T-cell (primary cell): ENCODE measurements around the gene SCARB1. TPM values are rescaled to one million over a fixed set of nuclear protein-coding genes. Genes with fewer than 3 reads are reported as not detected.

Experiments
- ATAC-seq, 4 experiments: fragments of 200-7000 bp in 3 of 4; fragments of 150-1000 bp in 1 of 4; cut with Tn5 transposase; replicated peaks in 1 of 4; 1 replicate in 3 of 4; 2 replicates in 1 of 4; pipeline ENCODE4 v1.10.0; 2021; ENCODE audit warnings: moderate library complexity in 3 of 4, mild to moderate bottlenecking in 2 of 4, moderate number of reproducible peaks in 1 of 4
- CTCF ChIA-PET, 2 donors: fragments of 300-600 bp; sonication (Branson Sonifier 250); formaldehyde crosslinking; loops; one replicate each; lab custom pipeline; 2022; ENCODE audit warnings: antibody characterized with exemption in 2 of 2; lab: Charles Lee
- POLR2A ChIA-PET, 2 donors: fragments of 300-600 bp; sonication (Branson Sonifier 250); formaldehyde crosslinking; loops; one replicate each; lab custom pipeline; 2022; ENCODE audit warnings: antibody characterized with exemption in 2 of 2; lab: Charles Lee
- DNase-seq, 35 experiments: peaks; one replicate each; pipeline versions ENCODE4 v3.0.0 to v3.0.0-alpha.2; 2013 to 2023
- H3K27ac ChIP-seq: one replicate; pipeline ENCODE4 v1.5.1; 2013; ENCODE audit warnings: low read length
- H3K27me3 ChIP-seq, 2 experiments: replicated peaks in 1 of 2; 1 replicate in 1 of 2; 2 replicates in 1 of 2; pipeline versions ENCODE4 v1.6.1 to v1.7.0; 2013; ENCODE audit warnings: low read length in 1 of 2, mixed read lengths in 1 of 2; ENCODE audit not compliant: control insufficient read depth in 2 of 2, insufficient read depth in 2 of 2; ENCODE audit errors: extremely low read depth in 1 of 2
- H3K36me3 ChIP-seq, 2 donors: 1 replicate in 1 of 2; 2 replicates in 1 of 2; pipeline versions ENCODE4 v1.6.1 to v1.7.0; 2013; ENCODE audit warnings: low read length in 1 of 2; ENCODE audit not compliant: control insufficient read depth in 2 of 2, insufficient read depth in 1 of 2; ENCODE audit errors: extremely low read depth in 1 of 2
- H3K4me1 ChIP-seq, 2 experiments: 1 replicate in 1 of 2; 2 replicates in 1 of 2; pipeline versions ENCODE4 v1.6.1 to v1.7.0; 2013; ENCODE audit warnings: low read length in 2 of 2, mixed read lengths in 1 of 2; ENCODE audit not compliant: insufficient read depth in 2 of 2, control insufficient read depth in 1 of 2; ENCODE audit errors: extremely low read depth in 1 of 2
- H3K4me3 ChIP-seq, 2 donors: 1 replicate in 1 of 2; 2 replicates in 1 of 2; pipeline versions ENCODE4 v1.5.1 to v1.7.0; 2013; ENCODE audit warnings: mild to moderate bottlenecking in 2 of 2, low read length in 1 of 2, moderate library complexity in 1 of 2; ENCODE audit not compliant: control insufficient read depth in 1 of 2; ENCODE audit errors: extremely low read depth in 1 of 2
- H3K9me3 ChIP-seq: 2 replicates; pipeline ENCODE4 v1.7.0; 2013
- H3K27ac Mint-ChIP-seq, 2 donors: one replicate each; pipeline ENCODE4 v1.8.0; 2020 to 2021; ENCODE audit warnings: mild to moderate bottlenecking in 2 of 2, mixed read lengths in 2 of 2
- H3K27me3 Mint-ChIP-seq, 2 donors: one replicate each; pipeline ENCODE4 v1.8.0; 2021 to 2022; ENCODE audit warnings: mixed read lengths in 2 of 2
- H3K36me3 Mint-ChIP-seq: one replicate; pipeline ENCODE4 v1.8.0; 2021; ENCODE audit warnings: mixed read lengths
- H3K4me1 Mint-ChIP-seq, 3 donors: one replicate each; pipeline ENCODE4 v1.8.0; 2020 to 2022; ENCODE audit warnings: mixed read lengths in 3 of 3, mild to moderate bottlenecking in 1 of 3
- H3K4me3 Mint-ChIP-seq, 3 donors: one replicate each; pipeline ENCODE4 v1.8.0; 2020 to 2022; ENCODE audit warnings: mild to moderate bottlenecking in 3 of 3, mixed read lengths in 3 of 3, moderate library complexity in 3 of 3
- H3K9me3 Mint-ChIP-seq, 3 donors: one replicate each; pipeline ENCODE4 v1.8.0; 2020 to 2022; ENCODE audit warnings: mixed read lengths in 3 of 3
- WGBS: methylation state at CpG from one replicate; pipeline ENCODE4 v1.1.5; 2013; ENCODE audit warnings: missing lambda C conversion rate; ENCODE audit not compliant: insufficient coverage; 5-methylcytosine and 5-hydroxymethylcytosine counted together
- total RNA-seq, 35 experiments: library from RNA in 6 of 35; stranded (reverse) in 6 of 35; fragments of 120-200 nt in 1 of 35; gene quantifications; one replicate each; pipeline versions ENCODE4 v1.2.1 to v1.2.4 and lab custom pipeline; 2013 to 2026

Gene SCARB1
- total RNA-seq, 5 donors from 2014 or later (not counting 1 experiment from before 2014, with no cell fraction given): 3.1 to 5.6 (median 4.5) TPM

DNA sequence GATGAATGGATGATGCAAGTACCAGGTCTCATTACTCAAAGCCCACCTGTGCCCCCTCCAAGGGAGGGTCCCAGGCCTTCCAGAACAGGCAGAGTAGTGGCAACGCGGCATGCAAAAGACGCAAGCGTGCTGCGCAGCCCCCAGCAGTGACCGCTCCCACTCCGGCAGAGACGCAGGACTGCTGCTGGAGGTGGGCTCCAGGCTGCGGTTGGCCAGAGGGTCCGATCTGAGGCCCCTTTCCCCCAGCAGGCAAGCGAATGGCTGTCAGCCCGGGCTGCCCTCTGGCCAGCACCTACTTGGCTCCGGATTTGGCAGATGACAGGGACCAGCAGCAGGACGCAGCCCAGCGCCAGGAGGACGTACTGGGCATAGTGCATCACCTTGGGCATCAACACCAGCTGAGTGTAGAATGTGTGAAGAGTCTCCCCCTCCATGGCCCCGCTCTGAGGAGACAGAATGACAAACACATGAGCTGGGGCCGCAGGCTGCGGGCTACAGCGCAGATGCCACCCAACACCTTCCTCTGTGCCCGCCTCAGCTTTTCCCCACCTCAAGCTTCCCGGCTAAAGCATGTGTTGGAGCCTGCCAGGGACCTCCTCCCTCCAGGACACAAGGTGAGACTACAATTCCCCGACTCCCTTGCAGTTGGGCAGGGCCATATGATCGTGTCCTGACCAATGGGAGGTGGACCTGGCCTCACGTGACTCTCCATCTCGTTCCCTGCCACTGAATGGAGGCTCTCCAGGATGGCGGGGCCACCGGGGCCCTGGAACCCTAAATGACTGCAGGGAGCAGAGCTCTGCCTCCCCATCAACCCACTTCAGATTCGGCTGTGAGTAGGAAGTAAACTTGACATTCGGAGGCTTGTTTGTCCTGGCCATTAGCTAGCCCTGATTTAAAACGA lies 77.4 kb downstream of the SCARB1 start:
- Histone ChIP-seq H3K36me3 (peaks cover 0 to 2% of the 10 kb centered on the region in 2 donors), H3K4me1 (no peaks in the 10 kb centered on the region), H3K4me3 (no peak overlapping the region), H3K9me3 (no peaks in the 10 kb centered on the region), H3K27ac (no peak overlapping the region), H3K27me3 (peaks cover 0 to under 1% of the 10 kb centered on the region in 2 experiments)
- no peak for ATAC-seq
- no peak overlapping the region for H3K27ac Mint-ChIP-seq
- H3K27me3 Mint-ChIP-seq: no peaks in the 10 kb centered on the region
- CTCF ChIA-PET: interaction anchor here in 1 of 2 donors (1.1 kb wide), 1 partner anchor 20 kb away, joined by 3 read pairs; no protein-coding TSS in a partner anchor
- no peak overlapping the region for H3K4me3 Mint-ChIP-seq
- 90% methylated on average over 22 of the region's 31 CpGs for WGBS
- no peaks in the 10 kb centered on the region for H3K4me1 Mint-ChIP-seq
- POLR2A ChIA-PET: no interaction called here
- no peaks in the 10 kb centered on the region for H3K9me3 Mint-ChIP-seq
- DNase-seq: no peak
- H3K36me3 Mint-ChIP-seq: no peaks in the 10 kb centered on the region

DNA sequence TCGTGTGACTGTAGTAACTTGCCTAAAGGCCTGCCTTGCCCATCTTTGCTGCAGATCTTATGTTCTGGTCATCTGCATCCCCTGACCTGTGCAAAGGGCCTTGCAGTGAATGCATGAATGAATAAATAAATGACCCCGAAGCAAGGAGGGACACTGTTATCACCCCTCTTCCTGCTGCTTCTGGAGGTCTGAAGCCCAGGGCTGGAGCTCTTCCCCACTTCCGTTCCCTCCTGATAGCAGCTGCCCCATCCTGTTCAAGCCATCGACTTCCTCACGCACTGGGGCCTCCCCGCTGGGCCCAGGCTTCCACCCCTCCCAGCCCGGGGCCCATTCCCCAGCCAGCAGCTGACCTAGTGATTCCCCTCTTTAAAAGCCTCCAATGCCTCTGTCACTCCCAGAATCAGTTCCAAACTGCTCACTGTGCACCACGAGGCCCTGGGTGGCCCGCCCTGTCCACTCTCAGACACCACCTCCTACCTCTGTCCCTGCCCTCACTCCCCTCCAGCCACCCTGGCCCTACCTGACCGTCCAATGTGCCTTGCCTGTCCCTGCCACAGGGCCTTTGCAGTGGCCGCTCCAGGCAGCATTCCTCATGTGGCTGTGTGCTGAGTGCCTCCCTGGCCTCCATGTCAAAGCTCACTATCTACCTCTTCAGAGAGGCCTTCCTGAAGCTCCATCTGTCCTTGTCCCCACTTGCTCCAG lies 78.6 kb downstream of the SCARB1 start:
- ATAC-seq (no peak), DNase-seq (no peak)
- 91% methylated on average over 8 of the region's 11 CpGs for WGBS
- no peak overlapping the region for H3K27ac ChIP-seq
- H3K4me1 Mint-ChIP-seq: no peaks in the 10 kb centered on the region
- H3K4me3 ChIP-seq: no peak overlapping the region
- H3K27me3 Mint-ChIP-seq: no peaks in the 10 kb centered on the region
- ChIA-PET POLR2A (no interaction called here), CTCF (interaction anchor here in 1 of 2 donors (0.5 kb wide), 1 partner anchor 53 kb away, joined by 13 read pairs; no protein-coding TSS in a partner anchor)
- no peaks in the 10 kb centered on the region for H3K9me3 ChIP-seq
- no peaks in the 10 kb centered on the region for H3K9me3 Mint-ChIP-seq
- H3K27me3 ChIP-seq: peaks cover 0 to 4% of the 10 kb centered on the region in 2 experiments
- H3K27ac Mint-ChIP-seq: no peak overlapping the region
- H3K36me3 Mint-ChIP-seq: no peaks in the 10 kb centered on the region
- H3K4me1 ChIP-seq: no peaks in the 10 kb centered on the region
- H3K36me3 ChIP-seq: peaks cover 0 to 2% of the 10 kb centered on the region in 2 donors
- no peak overlapping the region for H3K4me3 Mint-ChIP-seq

DNA sequence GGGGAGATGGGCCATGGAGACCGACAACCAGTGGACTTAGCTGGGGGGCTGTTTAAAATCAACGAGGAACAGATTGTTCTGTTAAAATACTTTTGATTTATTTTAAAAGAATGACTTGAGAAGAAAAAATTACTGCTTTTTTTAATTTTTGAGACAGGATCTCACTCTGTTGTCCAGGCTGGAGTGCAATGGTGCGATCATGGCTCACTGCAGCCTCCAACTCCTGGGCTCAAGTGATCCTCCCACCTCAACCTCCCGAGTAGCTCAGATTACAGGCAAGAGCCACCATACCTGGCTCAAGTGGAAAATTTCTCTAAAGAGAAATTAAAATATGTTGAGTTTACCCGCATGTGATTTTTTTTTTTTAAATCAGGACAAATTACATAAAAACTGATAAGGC lies 80.6 kb downstream of the SCARB1 start:
- CTCF ChIA-PET: no interaction called here
- H3K27ac Mint-ChIP-seq: no peak overlapping the region
- no peak for DNase-seq
- H3K4me1 Mint-ChIP-seq: no peaks in the 10 kb centered on the region
- no peaks in the 10 kb centered on the region for H3K27me3 Mint-ChIP-seq
- no peaks in the 10 kb centered on the region for H3K9me3 Mint-ChIP-seq
- Histone ChIP-seq H3K4me3 (no peak overlapping the region), H3K4me1 (no peaks in the 10 kb centered on the region), H3K36me3 (peaks cover 0 to 2% of the 10 kb centered on the region in 2 donors), H3K27me3 (peaks cover 0 to 9% of the 10 kb centered on the region in 2 experiments), H3K9me3 (no peaks in the 10 kb centered on the region), H3K27ac (no peak overlapping the region)
- no peak overlapping the region for H3K4me3 Mint-ChIP-seq
- POLR2A ChIA-PET: no interaction called here
- no peak for ATAC-seq
- WGBS: 100% methylated on average over 1 of the region's 5 CpGs
- H3K36me3 Mint-ChIP-seq: no peaks in the 10 kb centered on the region

DNA sequence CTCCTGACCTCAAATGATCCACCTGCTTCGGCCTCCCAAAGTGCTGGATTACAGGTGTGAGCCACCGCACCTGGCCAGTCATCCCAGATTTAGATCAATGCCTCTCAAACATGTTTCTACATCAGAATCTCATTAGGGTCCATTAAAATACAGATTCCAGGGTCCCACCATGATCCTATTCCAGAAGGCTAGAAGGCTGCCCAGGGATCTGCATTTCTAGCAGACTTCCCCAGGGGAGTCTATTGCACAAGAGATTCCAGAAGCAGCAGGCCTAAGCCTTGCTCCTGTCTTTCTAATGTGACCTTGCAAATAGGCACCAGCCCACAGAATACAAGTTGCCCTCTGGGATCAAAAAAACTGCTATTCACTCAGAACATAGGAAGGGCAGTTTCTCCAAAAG lies 81.5 kb downstream of the SCARB1 start:
- Histone ChIP-seq H3K4me1 (no peaks in the 10 kb centered on the region), H3K27ac (no peak overlapping the region), H3K27me3 (peaks cover 0 to 10% of the 10 kb centered on the region in 2 experiments), H3K4me3 (no peak overlapping the region), H3K36me3 (peaks cover 0 to 2% of the 10 kb centered on the region in 2 donors), H3K9me3 (no peaks in the 10 kb centered on the region)
- ATAC-seq: no peak
- Mint-ChIP-seq H3K27me3 (no peaks in the 10 kb centered on the region), H3K9me3 (no peaks in the 10 kb centered on the region), H3K27ac (no peak overlapping the region), H3K4me3 (no peak overlapping the region), H3K36me3 (no peaks in the 10 kb centered on the region), H3K4me1 (no peaks in the 10 kb centered on the region)
- no peak for DNase-seq
- 100% methylated on average over 2 of the region's 2 CpGs for WGBS
- POLR2A ChIA-PET: no interaction called here
- CTCF ChIA-PET: no interaction called here

DNA sequence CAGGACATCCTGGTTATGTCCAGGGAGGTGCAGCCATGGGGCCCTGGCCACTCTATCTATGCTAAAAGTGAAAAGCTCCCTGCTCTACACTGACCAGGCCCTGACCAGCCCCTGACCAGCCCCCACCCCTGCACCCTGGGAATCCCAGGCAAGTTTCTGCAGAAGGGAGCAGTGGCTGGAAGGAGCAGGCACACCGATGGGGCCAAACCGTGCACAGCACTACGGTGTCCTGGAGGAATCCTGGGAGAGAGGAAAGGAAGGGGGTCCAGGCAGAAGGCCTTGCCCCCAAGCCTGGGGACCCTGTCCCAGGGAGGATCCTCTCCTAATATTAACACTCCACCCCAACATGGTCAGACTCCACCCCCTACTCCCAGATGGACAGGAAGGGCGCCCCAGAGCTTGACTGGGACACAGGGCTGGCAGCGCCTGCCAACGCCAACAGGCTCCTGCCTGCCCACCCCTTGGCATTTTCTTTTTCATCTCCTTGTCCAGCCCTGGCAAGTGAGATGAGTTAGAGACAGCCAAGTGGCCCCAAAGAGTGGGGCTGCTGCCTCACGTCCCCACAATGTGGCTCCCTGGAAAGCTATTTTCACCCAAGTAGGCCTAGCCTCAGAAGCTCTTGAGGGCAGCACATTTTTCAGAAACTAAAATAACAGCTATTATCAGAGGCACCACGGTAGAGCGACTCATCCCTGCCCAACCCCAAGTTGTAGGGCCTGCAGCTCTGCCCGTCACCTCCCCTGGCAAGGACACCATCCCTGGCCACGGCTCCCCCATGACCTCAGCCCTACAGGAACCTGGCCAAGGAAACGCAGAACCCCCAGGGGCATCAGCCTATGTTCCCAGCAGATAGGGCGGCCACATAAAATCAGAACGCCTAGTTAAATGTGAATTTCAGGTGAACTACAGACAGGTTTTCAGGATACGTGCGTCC lies 82.6 kb downstream of the SCARB1 start:
- Histone ChIP-seq H3K4me1 (no peaks in the 10 kb centered on the region), H3K4me3 (no peak overlapping the region), H3K9me3 (no peaks in the 10 kb centered on the region), H3K27ac (no peak overlapping the region), H3K36me3 (peaks cover 0 to 2% of the 10 kb centered on the region in 2 donors), H3K27me3 (peaks cover 0 to 10% of the 10 kb centered on the region in 2 experiments)
- no peaks in the 10 kb centered on the region for H3K4me1 Mint-ChIP-seq
- no peaks in the 10 kb centered on the region for H3K27me3 Mint-ChIP-seq
- H3K36me3 Mint-ChIP-seq: no peaks in the 10 kb centered on the region
- no peaks in the 10 kb centered on the region for H3K9me3 Mint-ChIP-seq
- DNase-seq (no peak), ATAC-seq (no peak)
- WGBS: 95% methylated on average over 12 of the region's 16 CpGs
- ChIA-PET POLR2A (no interaction called here), CTCF (no interaction called here)
- no peak overlapping the region for H3K4me3 Mint-ChIP-seq
- no peak overlapping the region for H3K27ac Mint-ChIP-seq

- no peak overlapping the region for H3K27ac ChIP-seq
- DNase-seq (no peak), ATAC-seq (no peak)
- Mint-ChIP-seq H3K36me3 (no peaks in the 10 kb centered on the region), H3K4me3 (no peak overlapping the region), H3K27me3 (no peaks in the 10 kb centered on the region), H3K9me3 (no peaks in the 10 kb centered on the region), H3K27ac (no peak overlapping the region), H3K4me1 (peaks cover 0 to 2% (median under 1%) of the 10 kb centered on the region in 3 donors)
- peaks cover 0 to 2% of the 10 kb centered on the region in 2 donors for H3K36me3 ChIP-seq
- H3K4me3 ChIP-seq: no peak overlapping the region
- H3K27me3 ChIP-seq: peaks cover 0 to 10% of the 10 kb centered on the region in 2 experiments
- peaks cover 0 to 1% of the 10 kb centered on the region in 2 experiments for H3K4me1 ChIP-seq
- no CpG with 5 or more reads among the region's 3 CpGs for WGBS
- no peaks in the 10 kb centered on the region for H3K9me3 ChIP-seq
- POLR2A ChIA-PET: no interaction called here
- CTCF ChIA-PET: no interaction called here
Measured at GRCh38 chr12:124780336-124780735, 83.3 kb downstream of the SCARB1 start.
